Measurements from ENCODE around the gene SH3BGR.

DNA sequence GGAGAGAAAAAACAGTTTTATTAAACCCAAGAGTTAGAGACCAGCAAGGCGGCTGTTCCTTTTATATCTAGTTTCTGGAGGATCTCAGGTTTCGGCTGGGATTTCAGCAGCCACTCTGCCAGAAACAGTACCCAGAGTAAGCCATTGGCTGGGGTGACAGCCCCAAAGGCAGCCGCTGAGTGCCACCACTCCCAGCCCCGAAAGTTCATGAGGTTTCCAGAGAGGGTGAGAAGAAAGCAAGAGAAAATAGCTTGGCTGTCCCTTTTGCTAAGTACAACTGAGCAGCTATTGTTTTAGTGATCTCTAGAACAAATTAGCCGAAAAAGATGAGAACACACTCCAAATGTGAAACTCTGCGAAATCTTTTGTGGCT lies 1.2 kb downstream of the SH3BGR start:
- TF ChIP-seq CTBP1 (IDR thresholded peaks at IDR 0.05; ENCODE audit: borderline replicate concordance) (no peak), NFRKB (IDR thresholded peaks at IDR 0.05) (no peak), SUZ12 (IDR thresholded peaks at IDR 0.05) (no peak), ELF4 (IDR thresholded peaks at IDR 0.05) (no peak), FOXK2 (IDR thresholded peaks at IDR 0.05) (no peak), FOXM1 (IDR thresholded peaks at IDR 0.05; ENCODE audit: borderline replicate concordance) (no peak), PKNOX1 (IDR thresholded peaks at IDR 0.05) (no peak), SP1 (IDR thresholded peaks at IDR 0.05) (no peak), BHLHE40 (IDR thresholded peaks at IDR 0.05; ENCODE audit: borderline replicate concordance) (no peak)

Data from HEK293T (cell line).